GM21825 (cell line): ENCODE results near the gene BRMS1.
A peak's percentile ranks its signal among the peaks of the same experiment; 100 is the strongest.
"Not testable (repeated sequence)": the region's sequence is repeated elsewhere in the genome, so short reads cannot be mapped to it uniquely, and the experiment has no call there.

Source experiments
- ATAC-seq: cut with Tn5 transposase; IDR thresholded peaks from one replicate; pipeline ENCODE4 v1.9.1; 2021; ENCODE audit warnings: mild to moderate bottlenecking, moderate library complexity; ENCODE audit not compliant: unreplicated experiment

The BRMS1 gene, protein sequence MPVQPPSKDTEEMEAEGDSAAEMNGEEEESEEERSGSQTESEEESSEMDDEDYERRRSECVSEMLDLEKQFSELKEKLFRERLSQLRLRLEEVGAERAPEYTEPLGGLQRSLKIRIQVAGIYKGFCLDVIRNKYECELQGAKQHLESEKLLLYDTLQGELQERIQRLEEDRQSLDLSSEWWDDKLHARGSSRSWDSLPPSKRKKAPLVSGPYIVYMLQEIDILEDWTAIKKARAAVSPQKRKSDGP

GRCh38 chr11:66344550-66345315, at the start of gene BRMS1:
BRMS1 (minus strand) TSS chr11:66345104; CDS start chr11:66342234, 2,870 bp downstream.
- peak; percentile 69 for ATAC-seq

GRCh38 chr11:66393954-66394353, 49.0 kb upstream of the BRMS1 start:
- no peak for ATAC-seq

DNA sequence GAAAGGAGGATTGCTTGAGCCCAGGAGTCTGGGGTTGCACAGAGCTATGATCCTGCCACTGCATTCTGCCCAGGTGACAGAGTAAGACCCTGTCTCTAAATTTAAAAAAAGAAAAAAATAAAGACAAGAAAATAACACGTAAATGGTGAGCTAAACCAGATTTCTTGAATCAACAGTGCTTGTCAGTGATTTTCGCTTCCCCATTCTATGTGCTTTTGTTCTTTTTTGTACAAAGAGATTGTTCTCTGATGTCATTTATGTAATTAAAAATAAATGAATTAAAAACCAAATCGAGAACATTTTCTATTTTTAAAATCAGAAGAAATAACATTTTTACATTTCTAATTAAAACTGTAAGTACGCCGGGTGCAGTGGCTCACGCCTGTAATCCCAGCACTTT, 46.4 kb upstream of the BRMS1 start:
- no peak for ATAC-seq

DNA sequence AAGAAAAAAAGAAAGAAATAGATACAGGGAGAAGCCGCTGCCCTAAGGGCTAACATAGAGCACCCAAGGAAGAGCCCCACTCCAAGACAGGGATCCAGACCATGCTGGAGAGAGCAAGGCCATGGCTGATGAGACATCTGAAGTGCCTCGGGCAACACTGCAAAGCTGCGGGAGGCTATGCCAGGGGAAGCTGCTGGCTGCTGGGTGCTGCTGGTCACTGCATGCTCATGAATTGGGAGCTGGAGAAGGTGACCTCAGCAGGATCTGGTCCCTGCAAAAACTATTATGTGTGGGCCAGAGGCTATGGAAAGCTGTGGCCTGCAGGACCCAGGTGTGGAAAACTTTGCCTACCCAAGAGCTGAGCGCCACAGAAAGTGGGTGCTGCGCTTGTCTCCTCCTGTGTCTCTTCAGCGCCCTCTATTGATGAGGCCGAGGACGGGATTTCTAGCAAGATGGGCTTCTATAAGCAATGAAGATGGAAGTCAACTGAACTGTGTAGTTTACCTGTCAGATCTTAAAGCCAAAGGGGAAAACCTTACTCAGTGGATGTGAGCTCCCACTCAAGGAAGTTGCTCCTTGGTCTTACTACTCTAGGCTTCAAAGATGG, 44.0 kb upstream of the BRMS1 start:
- ATAC-seq, result no peak

- no peak for ATAC-seq
Observed at GRCh38 chr11:66386171-66387069, 41.5 kb upstream of the BRMS1 start.

DNA sequence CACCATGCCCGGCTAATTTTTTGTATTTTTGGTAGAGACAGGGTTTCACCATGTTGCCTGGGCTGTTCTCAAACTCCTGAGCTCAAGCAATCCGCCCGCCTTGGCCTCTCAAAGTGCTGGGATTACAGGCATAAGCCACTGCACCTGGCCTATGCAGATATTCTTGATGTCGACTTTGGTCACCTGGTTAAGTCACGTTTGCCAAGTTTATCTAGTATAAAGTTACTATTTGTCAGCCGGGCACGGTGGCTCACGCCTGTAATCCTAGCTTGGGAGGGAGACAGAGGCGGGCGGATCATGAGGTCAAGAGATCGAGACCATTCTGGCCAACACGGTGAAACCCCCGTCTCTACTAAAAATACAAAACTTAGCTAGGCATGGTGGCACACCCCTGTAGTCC, 39.4 kb upstream of the BRMS1 start:
- ATAC-seq, result not testable (repeated sequence)

DNA sequence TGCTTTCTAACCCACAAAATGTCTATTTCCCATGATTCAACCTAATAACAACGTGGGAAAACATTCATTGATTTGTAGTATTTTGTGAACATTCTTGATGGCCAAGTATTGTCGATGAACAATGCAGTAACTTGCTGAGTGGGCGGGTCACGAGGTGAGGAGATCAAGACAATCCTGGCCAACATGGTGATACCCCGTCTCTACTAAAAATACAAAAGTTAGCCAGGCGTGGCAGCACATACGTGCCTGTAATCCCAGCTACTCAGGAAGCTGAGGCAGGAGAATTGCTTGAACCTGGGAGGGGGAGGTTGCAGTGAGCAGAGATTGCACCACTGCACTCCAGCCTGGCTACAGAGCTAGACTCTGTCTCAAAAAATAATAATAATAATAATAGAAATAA, 35.4 kb upstream of the BRMS1 start:
- not testable (repeated sequence) for ATAC-seq

GRCh38 chr11:66373690-66374287, 28.9 kb upstream of the BRMS1 start:
- ATAC-seq, result not testable (repeated sequence)

GRCh38 chr11:66373265-66373664, 28.4 kb upstream of the BRMS1 start:
- no peak for ATAC-seq

- ATAC-seq, result peak; percentile 82
Observed at GRCh38 chr11:66371627-66372415, 26.9 kb upstream of the BRMS1 start, which contains the start of gene SLC29A2. SLC29A2 (minus strand) TSS chr11:66371760; CDS start chr11:66371591, 169 bp downstream.

- no peak for ATAC-seq
Observed at GRCh38 chr11:66369073-66369894, 24.4 kb upstream of the BRMS1 start.

- no peak for ATAC-seq
Observed at GRCh38 chr11:66368484-66368883, 23.6 kb upstream of the BRMS1 start.

GRCh38 chr11:66367561-66368312, 22.8 kb upstream of the BRMS1 start:
- ATAC-seq, result no peak

GRCh38 chr11:66366844-66367477, 22.1 kb upstream of the BRMS1 start:
- ATAC-seq, result no peak

DNA sequence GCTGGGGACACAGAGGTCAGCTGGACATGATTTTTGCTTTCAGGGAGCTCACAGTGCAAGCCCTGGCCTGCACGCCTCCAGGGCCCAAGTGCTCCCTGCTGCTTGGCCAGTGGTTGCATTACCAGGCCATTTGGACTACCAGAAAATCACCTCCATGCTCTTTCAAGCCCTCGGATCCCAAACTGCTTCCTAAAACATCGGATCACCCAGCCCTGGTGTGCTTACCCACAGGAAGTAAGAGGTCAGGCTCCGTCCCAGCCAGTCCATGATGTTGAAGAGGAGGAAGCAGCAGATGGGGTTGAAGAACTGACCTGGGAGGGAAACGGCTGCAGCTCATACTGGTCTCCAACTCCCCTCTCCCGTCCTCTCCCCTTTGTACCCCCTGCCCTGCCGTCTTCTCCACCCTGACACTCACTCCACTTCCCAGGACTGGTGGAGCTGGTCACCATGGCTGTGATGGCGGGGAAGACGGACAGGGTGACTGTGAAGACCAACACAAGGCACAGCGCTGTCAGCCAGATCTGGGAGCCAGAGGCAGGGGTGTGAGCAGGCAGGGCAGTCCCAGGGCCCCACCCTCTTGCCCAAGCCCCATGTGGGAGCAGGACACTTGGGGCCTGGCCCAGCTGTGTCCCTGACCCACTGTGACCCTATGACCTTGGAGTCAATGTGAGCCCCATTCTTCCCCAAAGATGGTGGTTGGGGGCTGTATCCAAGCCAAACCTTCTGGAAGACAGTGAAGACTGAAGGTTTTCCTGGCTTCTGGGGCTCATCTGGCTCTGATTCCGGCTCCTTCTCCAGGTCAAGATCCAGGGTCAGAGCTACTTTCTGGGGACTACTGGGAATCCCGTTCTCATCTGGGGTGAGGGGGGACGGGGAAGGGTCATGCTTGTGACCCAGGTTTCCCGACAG, 21.1 kb upstream of the BRMS1 start:
- no peak for ATAC-seq

- ATAC-seq, result no peak
Observed at GRCh38 chr11:66365166-66365565, 20.3 kb upstream of the BRMS1 start.
